ENCODE results near the gene LAGE3. TPM values are rescaled to one million over a fixed set of nuclear protein-coding genes. Genes with fewer than 3 reads are reported as not detected.
A peak's percentile ranks its signal among the peaks of the same experiment; 100 is the strongest.

LAGE3 gene
- total RNA-seq, 4 donors from 2014 or later = 10.2 to 18.9 (median 12.6) TPM

DNA sequence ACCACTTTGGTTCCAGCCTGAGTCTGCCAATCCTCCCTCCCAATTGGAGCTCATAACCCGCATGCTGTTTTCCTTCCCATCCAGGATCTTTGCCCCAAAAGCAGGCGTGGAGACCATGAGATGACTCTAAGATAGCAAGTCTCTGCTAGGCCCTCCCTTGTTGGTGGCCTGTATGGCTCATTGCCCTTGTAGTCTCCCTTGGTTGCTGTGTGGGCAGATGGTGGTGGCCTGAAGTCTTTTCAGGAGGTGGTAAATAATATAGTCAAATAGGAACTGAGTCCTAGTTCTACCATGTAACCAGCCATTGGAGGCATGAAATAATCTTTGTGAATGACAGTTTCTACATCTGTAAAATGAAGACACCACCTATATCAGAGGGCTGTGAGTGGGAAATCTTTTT lies 49.4 kb downstream of the LAGE3 start:
- H3K27me3 ChIP-seq = no peaks in the 10 kb centered on the region
- H3K4me1 ChIP-seq = peaks cover 3% of the 10 kb centered on the region in 2 donors
- 93% methylated on average over 2 of the region's 2 CpGs; no CpG with 5 or more reads in 1 of the 2 donors for WGBS, 2 donors
- TF ChIP-seq, protein P1, sequence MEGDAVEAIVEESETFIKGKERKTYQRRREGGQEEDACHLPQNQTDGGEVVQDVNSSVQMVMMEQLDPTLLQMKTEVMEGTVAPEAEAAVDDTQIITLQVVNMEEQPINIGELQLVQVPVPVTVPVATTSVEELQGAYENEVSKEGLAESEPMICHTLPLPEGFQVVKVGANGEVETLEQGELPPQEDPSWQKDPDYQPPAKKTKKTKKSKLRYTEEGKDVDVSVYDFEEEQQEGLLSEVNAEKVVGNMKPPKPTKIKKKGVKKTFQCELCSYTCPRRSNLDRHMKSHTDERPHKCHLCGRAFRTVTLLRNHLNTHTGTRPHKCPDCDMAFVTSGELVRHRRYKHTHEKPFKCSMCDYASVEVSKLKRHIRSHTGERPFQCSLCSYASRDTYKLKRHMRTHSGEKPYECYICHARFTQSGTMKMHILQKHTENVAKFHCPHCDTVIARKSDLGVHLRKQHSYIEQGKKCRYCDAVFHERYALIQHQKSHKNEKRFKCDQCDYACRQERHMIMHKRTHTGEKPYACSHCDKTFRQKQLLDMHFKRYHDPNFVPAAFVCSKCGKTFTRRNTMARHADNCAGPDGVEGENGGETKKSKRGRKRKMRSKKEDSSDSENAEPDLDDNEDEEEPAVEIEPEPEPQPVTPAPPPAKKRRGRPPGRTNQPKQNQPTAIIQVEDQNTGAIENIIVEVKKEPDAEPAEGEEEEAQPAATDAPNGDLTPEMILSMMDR (IDR thresholded peaks at IDR 0.05) = no peak
- TF ChIP-seq POLR2A (IDR thresholded peaks at IDR 0.05) = no peak
- H3K9me3 ChIP-seq = no peaks in the 10 kb centered on the region
- peak overlapping the region in 1 of 3 donors; percentile 52 for H3K4me3 ChIP-seq (replicated peaks in 1 of 3)
- intact Hi-C loops (cut with DNase I) = no loop called here
- H3K36me3 ChIP-seq = peaks cover 3 to 7% of the 10 kb centered on the region in 2 donors
- DNase-seq = no peak
- no peak overlapping the region for H3K27ac ChIP-seq

DNA sequence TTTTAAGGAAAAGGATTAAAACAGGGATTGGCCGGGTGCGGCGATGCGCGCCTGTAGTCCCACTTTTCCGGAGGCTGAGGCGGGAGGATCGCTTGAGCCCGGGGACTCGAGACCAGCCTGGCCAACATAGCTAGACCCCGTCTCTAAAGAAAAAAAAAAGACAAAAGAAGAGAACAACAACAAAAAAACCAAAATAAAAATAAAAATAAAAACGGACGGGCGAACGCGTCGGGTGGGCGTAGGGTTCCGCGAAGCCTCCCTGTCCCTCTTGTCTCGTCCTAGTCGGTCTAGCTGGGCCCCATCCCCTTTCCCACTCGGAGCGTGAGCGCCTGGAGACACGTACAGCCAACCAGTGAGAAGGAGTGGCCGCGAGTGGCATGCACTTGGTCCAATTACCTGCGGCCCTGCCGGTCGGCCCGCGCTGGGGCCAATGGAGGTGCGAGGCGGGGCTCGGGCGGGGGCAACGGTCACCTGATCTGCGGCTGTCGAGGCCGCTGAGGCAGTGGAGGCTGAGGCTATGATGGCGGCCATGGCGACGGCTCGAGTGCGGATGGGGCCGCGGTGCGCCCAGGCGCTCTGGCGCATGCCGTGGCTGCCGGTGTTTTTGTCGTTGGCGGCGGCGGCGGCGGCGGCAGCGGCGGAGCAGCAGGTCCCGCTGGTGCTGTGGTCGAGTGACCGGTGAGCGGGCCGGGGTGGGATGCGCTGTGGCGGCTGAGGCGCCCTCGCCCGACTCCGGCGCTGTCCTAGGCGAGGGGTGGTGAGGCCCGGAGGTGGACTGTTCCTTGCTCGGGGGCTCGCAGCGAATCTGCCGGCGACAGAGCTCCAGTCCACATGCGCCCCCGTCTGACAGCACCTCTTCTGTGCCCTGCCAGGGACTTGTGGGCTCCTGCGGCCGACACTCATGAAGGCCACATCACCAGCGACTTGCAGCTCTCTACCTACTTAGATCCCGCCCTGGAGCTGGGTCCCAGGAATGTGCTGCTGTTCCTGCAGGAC lies 50.6 kb downstream of the LAGE3 start, which contains the start of gene ATP6AP1:
TSS of gene ATP6AP1 (plus strand) at position 502 of the 996 bp plus-strand sequence. CDS start at position 518, 16 bp downstream.
- intact Hi-C loops (cut with DNase I) = no loop called here
- H3K27me3 ChIP-seq = no peaks in the 10 kb centered on the region
- TF ChIP-seq, protein P1 (IDR thresholded peaks at IDR 0.05) = no peak
- TF ChIP-seq POLR2A (IDR thresholded peaks at IDR 0.05) = peak in 1 of 2 donors; percentile 82
- WGBS, 2 donors = 22 to 26% methylated on average over 30 to 31 of the region's 87 CpGs
- DNase-seq = peak; percentile 92 to 93
- H3K9me3 ChIP-seq = no peaks in the 10 kb centered on the region
- H3K4me1 ChIP-seq = peaks cover 3% of the 10 kb centered on the region in 2 donors
- peak within 1 kb of the TSS; percentile 55 to 74 (median 63) for H3K27ac ChIP-seq
- peak within 1 kb of the TSS in 2 of 3 donors; percentile 33 to 52 for H3K4me3 ChIP-seq (replicated peaks in 1 of 3)
- H3K36me3 ChIP-seq = peaks cover 0 to 2% of the 10 kb centered on the region in 2 donors

Small RNA genes lying within 50 kb of the gene (microRNA-seq; reads per million reads assigned to microRNA genes)
- gene MIR6858 = not detected

Small RNA genes lying within 50 kb of the gene (small RNA-seq; reads per million reads assigned to genes)
- gene MIR6858 = not detected
- not detected for gene RN7SL697P

Other genes with a start within 250 kb of the LAGE3 start
- gene OPN1MW3, start 221.7 kb downstream of the LAGE3 start, total RNA-seq = not detected
- gene TEX28, start 184.2 kb downstream of the LAGE3 start, total RNA-seq = not detected
- under 1 TPM in 2 of 4 donors, not detected in 2; 0.54 to 0.89 TPM for gene TKTL1, start 183.5 kb downstream of the LAGE3 start, total RNA-seq
- gene FLNA, start 104.6 kb downstream of the LAGE3 start, total RNA-seq = 100 to 1,000 TPM; 143 to 553 (median 291) TPM
- 10 to 100 TPM; 36.5 to 71.6 (median 57.2) TPM for gene EMD, start 100.0 kb downstream of the LAGE3 start, total RNA-seq
- 1,000 to 10,000 TPM; 1,199 to 6,548 (median 3,258) TPM for gene RPL10, start 80.9 kb downstream of the LAGE3 start, total RNA-seq
- gene DNASE1L1, start 70.0 kb downstream of the LAGE3 start, total RNA-seq = 10 to 100 TPM; 40.7 to 92.9 (median 61.6) TPM
- gene TAFAZZIN, start 67.7 kb downstream of the LAGE3 start, total RNA-seq = 10 to 100 TPM; 41.1 to 75.9 (median 59.0) TPM
- 100 to 1,000 TPM in 1 of 4 donors, 10 to 100 TPM in 3; 69.0 to 172 (median 84.4) TPM for gene ATP6AP1, start 50.6 kb downstream of the LAGE3 start, total RNA-seq
- gene GDI1, start 42.1 kb downstream of the LAGE3 start, total RNA-seq = 10 to 100 TPM; 59.7 to 86.2 (median 78.1) TPM
- gene FAM50A, start 35.1 kb downstream of the LAGE3 start, total RNA-seq = 10 to 100 TPM; 39.9 to 76.3 (median 47.4) TPM
- gene PLXNA3, start 21.0 kb downstream of the LAGE3 start, total RNA-seq = 10 to 100 TPM in 2 of 4 donors, 1 to 10 TPM in 2; 3.9 to 20.7 (median 14.1) TPM
- gene UBL4A, start 7.3 kb upstream of the LAGE3 start, total RNA-seq = 10 to 100 TPM; 32.9 to 63.4 (median 41.3) TPM
- 10 to 100 TPM; 21.9 to 40.6 (median 29.3) TPM for gene SLC10A3, start 11.3 kb upstream of the LAGE3 start, total RNA-seq
- 10 to 100 TPM; 56.3 to 67.7 (median 65.3) TPM for gene FAM3A, start 37.0 kb upstream of the LAGE3 start, total RNA-seq
- 100 to 1,000 TPM in 2 of 4 donors, 10 to 100 TPM in 2; 47.2 to 288 (median 158) TPM for gene G6PD, start 67.6 kb upstream of the LAGE3 start, total RNA-seq
- gene IKBKG, start 68.3 kb upstream of the LAGE3 start, total RNA-seq = 10 to 100 TPM; 14.4 to 24.3 (median 16.8) TPM
- gene CTAG1A, start 105.9 kb upstream of the LAGE3 start, total RNA-seq = not detected
- not detected for gene CTAG1B, start 140.0 kb upstream of the LAGE3 start, total RNA-seq
- not detected for gene CTAG2, start 174.3 kb upstream of the LAGE3 start, total RNA-seq